K562 (cell line): Measurements from ENCODE around the gene SYT17. TPM values are rescaled to one million over a fixed set of nuclear protein-coding genes. Genes with fewer than 3 reads are reported as not detected.

ENCODE experiments used
- ATAC-seq: fragments of 200-7000 bp; cut with Tn5 transposase; 3 replicates; pipeline ENCODE4 v1.9.1; 2020; ENCODE audit warnings: moderate library complexity
- BruUV-seq: library from RNA; stranded (reverse); fragments of 400-500 nt; replicated peaks from 2 replicates; lab custom pipeline; 2021; lab: Mats Ljungman, UMichigan
- CTCF ChIA-PET: fragments of 300-600 bp; formaldehyde crosslinking; extraction: SDS; loops from one replicate; lab custom pipeline; 2021; ENCODE audit warnings: low intra/inter-chr PET ratio; lab: Yijun Ruan, JAX
- POLR2A ChIA-PET: fragments of 300-600, 350-650 bp; sonication (Branson Sonifier 250); formaldehyde crosslinking; extraction: SDS; loops from one replicate; lab custom pipeline; 2021; ENCODE audit warnings: antibody characterized with exemption, inconsistent platforms; lab: Yijun Ruan, JAX
- DNase-seq, 4 experiments: peaks; one replicate each; pipeline versions ENCODE4 v3.0.0 to v3.0.0-alpha.2; 2011 to 2018; ENCODE audit warnings: low spot score in 3 of 4, mixed read lengths in 3 of 4; ENCODE audit errors: extremely low read depth in 1 of 4
- FAIRE-seq: peaks from 2 replicates; lab custom pipeline; 2011; peaks lifted over from hg19 to GRCh38; lab: Jason Lieb, UNC
- H2AFZ ChIP-seq: 2 replicates; pipeline ENCODE4 v1.6.0; 2011; ENCODE audit warnings: low read depth, low read length, control low read depth, inconsistent platforms
- H3K27ac ChIP-seq: fragments of 200-600 bp; 3 replicates; pipeline ENCODE4 v1.8.0; 2011; ENCODE audit warnings: low read depth, mild to moderate bottlenecking, control low read depth, inconsistent platforms, low read length, moderate library complexity, mixed read lengths; ENCODE audit errors: extremely low read depth
- H3K27me3 ChIP-seq, 2 experiments: fragments of 300-600 bp in 1 of 2; 2 replicates in 1 of 2; 3 replicates in 1 of 2; pipeline versions ENCODE4 v1.6.0 to v1.8.0; 2011; ENCODE audit warnings: inconsistent platforms in 2 of 2, low read length in 2 of 2, mild to moderate bottlenecking in 1 of 2, mixed read lengths in 1 of 2, moderate library complexity in 1 of 2; ENCODE audit not compliant: control insufficient read depth in 2 of 2, insufficient read depth in 2 of 2
- H3K36me3 ChIP-seq: fragments of 300-600 bp; 3 replicates; pipeline ENCODE4 v1.8.0; 2011; ENCODE audit warnings: mild to moderate bottlenecking, low read length, inconsistent platforms; ENCODE audit not compliant: control insufficient read depth, insufficient read depth
- H3K4me1 ChIP-seq, 2 experiments: fragments of 200-600 bp in 1 of 2; replicated peaks in 1 of 2; 2 replicates in 1 of 2; 3 replicates in 1 of 2; pipeline versions ENCODE4 v1.5.1 to v1.8.0; 2011; ENCODE audit warnings: inconsistent platforms in 2 of 2, low read length in 2 of 2, mild to moderate bottlenecking in 1 of 2, mixed read lengths in 1 of 2, moderate library complexity in 1 of 2; ENCODE audit not compliant: control insufficient read depth in 2 of 2, insufficient read depth in 2 of 2
- H3K4me2 ChIP-seq: 2 replicates; pipeline ENCODE4 v1.6.1; 2011; ENCODE audit warnings: low read length, control low read depth, inconsistent platforms, mixed read lengths; ENCODE audit not compliant: insufficient read depth
- H3K4me3 ChIP-seq: fragments of 200-600 bp; sonication (generic), shearing (Covaris generic); 2 replicates; pipeline ENCODE4 v1.5.1; 2016; ENCODE audit warnings: control low read depth, inconsistent platforms
- H3K79me2 ChIP-seq: fragments of 200-600 bp; 3 replicates; pipeline ENCODE4 v1.8.0; 2011; ENCODE audit warnings: low read length, inconsistent platforms; ENCODE audit not compliant: control insufficient read depth, insufficient read depth
- H3K9ac ChIP-seq, 2 experiments: 2 replicates each; pipeline versions ENCODE4 v1.6.0 to v1.6.1; 2011; ENCODE audit warnings: low read depth in 2 of 2, low read length in 2 of 2, control low read depth in 1 of 2, inconsistent platforms in 1 of 2, mild to moderate bottlenecking in 1 of 2, mixed read lengths in 1 of 2; ENCODE audit not compliant: insufficient read depth in 1 of 2
- H3K9me1 ChIP-seq: one replicate; pipeline ENCODE4 v1.6.0; 2011; ENCODE audit warnings: inconsistent platforms, mild to moderate bottlenecking, low read length, moderate library complexity; ENCODE audit not compliant: control insufficient read depth, insufficient read depth
- H3K9me3 ChIP-seq: replicated peaks from 2 replicates; pipeline ENCODE4 v1.5.1; 2011; ENCODE audit warnings: low read depth, low read length, inconsistent platforms; ENCODE audit not compliant: control insufficient read depth, insufficient read depth
- H4K20me1 ChIP-seq: replicated peaks from 2 replicates; pipeline ENCODE4 v1.6.1; 2011; ENCODE audit warnings: low read length, inconsistent platforms, mixed read lengths; ENCODE audit not compliant: control insufficient read depth, insufficient read depth
- BHLHE40 ChIP-seq: IDR thresholded peaks from 2 replicates; pipeline ENCODE4 v1.6.1; 2011; ENCODE audit warnings: low read length, improper control_type of control experiment
- BMI1 ChIP-seq: fragments of 150-350 bp; IDR thresholded peaks from 2 replicates; pipeline ENCODE4 v1.6.1; 2014; ENCODE audit warnings: low read length
- CBX3 ChIP-seq, 2 experiments: IDR thresholded peaks; 1 replicate in 1 of 2; 2 replicates in 1 of 2; pipeline ENCODE4 v1.6.1; 2012; ENCODE audit warnings: inconsistent platforms in 2 of 2, low read length in 2 of 2, borderline replicate concordance in 1 of 2, control low read depth in 1 of 2
- ERF ChIP-seq: fragments of 450-650 bp; formaldehyde crosslinking; IDR thresholded peaks from 2 replicates; pipeline ENCODE4 v1.4.0; 2020; ENCODE audit warnings: mild to moderate bottlenecking, mixed read lengths
- ILF3 ChIP-seq: fragments of 450-650 bp; IDR thresholded peaks from 2 replicates; pipeline ENCODE4 v1.6.1; 2018; ENCODE audit warnings: antibody characterized with exemption, mild to moderate bottlenecking, moderate library complexity, borderline replicate concordance
- JUNB ChIP-seq: fragments of 450-650 bp; formaldehyde crosslinking; conservative IDR thresholded peaks from 2 replicates; pipeline ENCODE4 v1.4.0; 2020; ENCODE audit warnings: mild to moderate bottlenecking
- POU5F1 ChIP-seq: fragments of 150-350 bp; IDR thresholded peaks from 2 replicates; pipeline ENCODE4 v1.6.1; 2014; ENCODE audit warnings: borderline replicate concordance, low read length, low read depth, mild to moderate bottlenecking; ENCODE audit not compliant: partially characterized antibody
- RBBP5 ChIP-seq: fragments of 200-600 bp; sonication (generic); IDR thresholded peaks from 2 replicates; pipeline ENCODE4 v1.6.1; 2012; ENCODE audit warnings: borderline replicate concordance, mild to moderate bottlenecking, low read length, control low read depth, inconsistent platforms; ENCODE audit not compliant: insufficient read depth, poor library complexity, severe bottlenecking
- TCF3 ChIP-seq: sonication (generic); formaldehyde crosslinking; IDR thresholded peaks from 2 replicates; pipeline ENCODE4 v1.4.0; 2020; ENCODE audit warnings: mild to moderate bottlenecking, missing genetic modification reagents
- TRIM24 ChIP-seq, 2 experiments: fragments of 450-650 bp; IDR thresholded peaks; 2 replicates each; pipeline ENCODE4 v1.6.1; 2016
- ZNF24 ChIP-seq: fragments of 450-650 bp; IDR thresholded peaks from 2 replicates; pipeline ENCODE4 v1.6.1; 2016
- ZNF780A ChIP-seq: fragments of 250-450 bp; sonication (Bioruptor Pico); IDR thresholded peaks from 2 replicates; pipeline ENCODE4 v1.5.0; 2021; ENCODE audit warnings: mild to moderate bottlenecking
- WGBS: fragments of 100-300 bp; shearing (Covaris generic); methylation state at CpG from one replicate; pipeline ENCODE4 v1.1.6; 2016; ENCODE audit warnings: low coverage, mixed read lengths; ENCODE audit not compliant: insufficient coverage; ENCODE audit errors: missing lambda C conversion rate; 5-methylcytosine and 5-hydroxymethylcytosine counted together
- in situ Hi-C: fragments of 300-500 bp; cut with MboI; formaldehyde crosslinking; loops from 4 replicates; pipeline ENCODE4 v1.15.0; 2018; ENCODE audit warnings: inconsistent platforms, mixed read lengths
- intact Hi-C: fragments of 100-400 bp; cut with micrococcal nuclease; formaldehyde crosslinking; loops from 2 replicates; pipeline ENCODE4 v1.14.2; 2022
- polyA plus RNA-seq, 8 experiments: library from polyadenylated mRNA; depleted of rRNA in 4 of 8; stranded (reverse) in 5 of 8; unstranded in 3 of 8; fragments of >200 nt; fragmentation: Nextera tagmentation in 2 of 8; fragmentation: Illumina TruSeq in 1 of 8; extraction: Ambion mirVana in 2 of 8; extraction: Trizol in 1 of 8; gene quantifications; 2 replicates each; pipeline versions ENCODE4 v1.2.1 to v1.2.3, GENCODE V29; 2011 to 2014; ENCODE audit warnings: inconsistent platforms in 1 of 8, missing spikeins in 1 of 8
- total RNA-seq, 7 experiments: library from RNA; depleted of rRNA in 6 of 7; stranded (reverse); fragments of >200 nt in 6 of 7; fragmentation: Illumina TruSeq in 2 of 7; extraction: Trizol in 2 of 7; gene quantifications; 2 replicates each; pipeline versions ENCODE4 v1.2.1 to v1.2.3, GENCODE V29; 2011 to 2021; ENCODE audit warnings: low replicate concordance in 1 of 7
- TF ChIP-seq, protein P1 (sequence below): fragments of 150-350 bp; conservative IDR thresholded peaks from 2 replicates; pipeline ENCODE4 v1.6.1; 2014; ENCODE audit warnings: low read length
- TF ChIP-seq, protein P2 (sequence below): sonication (generic); formaldehyde crosslinking; IDR thresholded peaks from 2 replicates; pipeline ENCODE4 v1.5.0; 2020; ENCODE audit warnings: missing genetic modification reagents

Gene SYT17
- total and polyA plus RNA-seq, 9 of the 15 experiments (the other 6 are each of a cell fraction or from before 2014, with no cell fraction given) = not detected

DNA sequence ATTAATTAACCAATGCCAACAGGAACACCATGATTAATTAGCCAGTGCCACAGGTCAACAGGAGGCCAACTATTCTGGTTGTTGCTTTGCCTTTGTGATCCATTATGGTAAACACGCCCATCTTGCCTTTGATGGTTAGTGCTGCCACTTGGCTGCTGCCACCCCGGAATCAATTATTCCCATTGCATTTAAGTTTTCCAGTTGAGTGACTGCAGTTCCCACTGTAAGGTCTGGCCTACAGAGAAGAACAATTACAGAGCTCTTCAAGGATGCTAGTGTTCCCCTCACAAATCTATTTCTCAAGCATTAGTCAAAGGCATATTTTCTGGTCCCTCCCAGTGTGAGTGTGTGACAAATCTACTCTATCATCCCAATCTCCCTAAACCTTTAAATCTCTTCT, 110.4 kb downstream of the SYT17 start:
- CTCF ChIA-PET = no interaction called here
- BruUV-seq = no TSS peak

More for the DNA sequence above, 110.4 kb downstream of the SYT17 start:
- no peak for DNase-seq
- intact Hi-C loops (no loop called here), in situ Hi-C loops (no loop called here)
- H3K4me3 ChIP-seq = no peak overlapping the region
- H4K20me1 ChIP-seq = no peaks in the 10 kb centered on the region; the same call in 1 of the 2 replicates
- H3K4me1 ChIP-seq = no peaks in the 10 kb centered on the region
- H3K9ac ChIP-seq = no peak overlapping the region
- no peaks in the 10 kb centered on the region; a peak in 1 of 5 replicates for H3K27me3 ChIP-seq
- FAIRE-seq = no peak
- no peak overlapping the region for H3K4me2 ChIP-seq
- no peaks in the 10 kb centered on the region for H3K9me1 ChIP-seq
- TF ChIP-seq JUNB (CRISPR knock-in tag) (no peak), BMI1 (no peak), POU5F1 (no peak), RBBP5 (no peak), CBX3 (IDR thresholded peaks at IDR 0.05; ENCODE audit: borderline replicate concordance in 1 of 2, low read length in 2 of 2) (no peak), ILF3 (no peak), TCF3 (CRISPR knock-in tag) (no peak), ZNF780A (CRISPR knock-in tag) (no peak), TRIM24 (IDR thresholded peaks at IDR 0.05) (no peak), ERF (no peak), BHLHE40 (no peak), ZNF24 (no peak)
- TF ChIP-seq, protein P1, sequence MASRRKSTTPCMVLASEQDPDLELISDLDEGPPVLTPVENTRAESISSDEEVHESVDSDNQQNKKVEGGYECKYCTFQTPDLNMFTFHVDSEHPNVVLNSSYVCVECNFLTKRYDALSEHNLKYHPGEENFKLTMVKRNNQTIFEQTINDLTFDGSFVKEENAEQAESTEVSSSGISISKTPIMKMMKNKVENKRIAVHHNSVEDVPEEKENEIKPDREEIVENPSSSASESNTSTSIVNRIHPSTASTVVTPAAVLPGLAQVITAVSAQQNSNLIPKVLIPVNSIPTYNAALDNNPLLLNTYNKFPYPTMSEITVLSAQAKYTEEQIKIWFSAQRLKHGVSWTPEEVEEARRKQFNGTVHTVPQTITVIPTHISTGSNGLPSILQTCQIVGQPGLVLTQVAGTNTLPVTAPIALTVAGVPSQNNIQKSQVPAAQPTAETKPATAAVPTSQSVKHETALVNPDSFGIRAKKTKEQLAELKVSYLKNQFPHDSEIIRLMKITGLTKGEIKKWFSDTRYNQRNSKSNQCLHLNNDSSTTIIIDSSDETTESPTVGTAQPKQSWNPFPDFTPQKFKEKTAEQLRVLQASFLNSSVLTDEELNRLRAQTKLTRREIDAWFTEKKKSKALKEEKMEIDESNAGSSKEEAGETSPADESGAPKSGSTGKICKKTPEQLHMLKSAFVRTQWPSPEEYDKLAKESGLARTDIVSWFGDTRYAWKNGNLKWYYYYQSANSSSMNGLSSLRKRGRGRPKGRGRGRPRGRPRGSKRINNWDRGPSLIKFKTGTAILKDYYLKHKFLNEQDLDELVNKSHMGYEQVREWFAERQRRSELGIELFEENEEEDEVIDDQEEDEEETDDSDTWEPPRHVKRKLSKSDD = no peak
- TF ChIP-seq, protein P2, sequence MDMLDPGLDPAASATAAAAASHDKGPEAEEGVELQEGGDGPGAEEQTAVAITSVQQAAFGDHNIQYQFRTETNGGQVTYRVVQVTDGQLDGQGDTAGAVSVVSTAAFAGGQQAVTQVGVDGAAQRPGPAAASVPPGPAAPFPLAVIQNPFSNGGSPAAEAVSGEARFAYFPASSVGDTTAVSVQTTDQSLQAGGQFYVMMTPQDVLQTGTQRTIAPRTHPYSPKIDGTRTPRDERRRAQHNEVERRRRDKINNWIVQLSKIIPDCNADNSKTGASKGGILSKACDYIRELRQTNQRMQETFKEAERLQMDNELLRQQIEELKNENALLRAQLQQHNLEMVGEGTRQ = no peak
- H2AFZ ChIP-seq = no peak overlapping the region
- 0% methylated on average over 2 of the region's 2 CpGs for WGBS
- H3K9me3 ChIP-seq = no peaks in the 10 kb centered on the region
- POLR2A ChIA-PET = no interaction called here
- no peaks in the 10 kb centered on the region for H3K79me2 ChIP-seq
- no peak for ATAC-seq
- no peaks in the 10 kb centered on the region for H3K36me3 ChIP-seq
- no peak overlapping the region for H3K27ac ChIP-seq
